AG09319 (cell line): Measurements from ENCODE around the gene ESAM.

Experiments
- DNase-seq: peaks from one replicate; pipeline ENCODE4 v3.0.0-alpha.2; 2010; ENCODE audit warnings: low read depth; ENCODE audit errors: extremely low read depth
- CTCF ChIP-seq: IDR thresholded peaks from 2 replicates; pipeline ENCODE4 v1.5.1; 2011; ENCODE audit warnings: low read depth, mild to moderate bottlenecking, inconsistent platforms, low read length, moderate library complexity

The ESAM gene

GRCh38 chr11:124712392-124712791 lies 49.7 kb downstream of the ESAM start:
- DNase-seq: no peak
- no peak for TF ChIP-seq CTCF

- TF ChIP-seq CTCF: no peak
- DNase-seq: no peak
Observed at GRCh38 chr11:124707829-124708228, 54.3 kb downstream of the ESAM start.
